ENCODE results near the gene KHNYN.
"Not testable (repeated sequence)": the region's sequence is repeated elsewhere in the genome, so short reads cannot be mapped to it uniquely, and the experiment has no call there.

Gene KHNYN

GRCh38 chr14:24475261-24475660 lies 45.5 kb downstream of the KHNYN start:
- FAIRE-seq: no peak
- DNase-seq (ENCODE audit: insufficient read length, low spot score): no peak
- TF ChIP-seq POLR2A (IDR thresholded peaks at IDR 0.05; ENCODE audit: low read depth, low read length): no peak

- DNase-seq (ENCODE audit: insufficient read length, low spot score); FAIRE-seq: not testable (repeated sequence)
Measured at GRCh38 chr14:24479999-24480398, 50.2 kb downstream of the KHNYN start.

- DNase-seq (ENCODE audit: insufficient read length, low spot score) (peak; percentile 48), FAIRE-seq (no peak)
Measured at GRCh38 chr14:24481622-24482324, 52.0 kb downstream of the KHNYN start.

GRCh38 chr14:24482699-24483303 lies 53.0 kb downstream of the KHNYN start:
- peak; percentile 66 for FAIRE-seq
- DNase-seq (ENCODE audit: insufficient read length, low spot score): peak; percentile 31

More at GRCh38 chr14:24481622-24482324, 52.0 kb downstream of the KHNYN start:
- no peak for TF ChIP-seq POLR2A (IDR thresholded peaks at IDR 0.05; ENCODE audit: low read depth, low read length)

- no peak for FAIRE-seq
- DNase-seq (ENCODE audit: insufficient read length, low spot score): no peak
- no peak for TF ChIP-seq POLR2A (IDR thresholded peaks at IDR 0.05; ENCODE audit: low read depth, low read length)
Measured at GRCh38 chr14:24483604-24484252, 54.0 kb downstream of the KHNYN start.

Data from H54 (cell line).